ENCODE data around the gene SMIM12.

DNA sequence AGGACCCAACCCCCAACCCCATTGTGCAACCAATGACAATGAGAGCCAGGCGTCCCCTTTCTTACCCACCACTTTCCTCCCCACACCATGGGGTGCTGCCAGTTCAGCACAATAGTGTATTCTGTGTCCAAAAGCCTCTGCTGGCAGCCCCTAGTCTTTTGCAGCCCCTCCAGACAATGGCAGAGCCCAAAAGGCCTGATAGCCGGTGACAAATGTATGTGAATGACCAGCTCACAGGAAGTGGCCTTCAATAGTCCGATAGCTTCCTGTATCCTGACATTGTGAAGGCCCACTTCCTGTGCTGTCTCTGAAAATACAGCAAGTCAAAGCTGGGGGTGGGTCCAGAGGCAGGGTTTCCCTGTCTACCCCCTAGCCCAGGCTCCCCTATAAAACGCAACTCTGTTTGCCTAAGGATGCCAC, 16.6 kb downstream of the SMIM12 start:
- TF ChIP-seq POLR2A (IDR thresholded peaks at IDR 0.05): no peak
- TF ChIP-seq, protein P1, sequence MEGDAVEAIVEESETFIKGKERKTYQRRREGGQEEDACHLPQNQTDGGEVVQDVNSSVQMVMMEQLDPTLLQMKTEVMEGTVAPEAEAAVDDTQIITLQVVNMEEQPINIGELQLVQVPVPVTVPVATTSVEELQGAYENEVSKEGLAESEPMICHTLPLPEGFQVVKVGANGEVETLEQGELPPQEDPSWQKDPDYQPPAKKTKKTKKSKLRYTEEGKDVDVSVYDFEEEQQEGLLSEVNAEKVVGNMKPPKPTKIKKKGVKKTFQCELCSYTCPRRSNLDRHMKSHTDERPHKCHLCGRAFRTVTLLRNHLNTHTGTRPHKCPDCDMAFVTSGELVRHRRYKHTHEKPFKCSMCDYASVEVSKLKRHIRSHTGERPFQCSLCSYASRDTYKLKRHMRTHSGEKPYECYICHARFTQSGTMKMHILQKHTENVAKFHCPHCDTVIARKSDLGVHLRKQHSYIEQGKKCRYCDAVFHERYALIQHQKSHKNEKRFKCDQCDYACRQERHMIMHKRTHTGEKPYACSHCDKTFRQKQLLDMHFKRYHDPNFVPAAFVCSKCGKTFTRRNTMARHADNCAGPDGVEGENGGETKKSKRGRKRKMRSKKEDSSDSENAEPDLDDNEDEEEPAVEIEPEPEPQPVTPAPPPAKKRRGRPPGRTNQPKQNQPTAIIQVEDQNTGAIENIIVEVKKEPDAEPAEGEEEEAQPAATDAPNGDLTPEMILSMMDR (IDR thresholded peaks at IDR 0.05): no peak
- TF ChIP-seq EP300 (IDR thresholded peaks at IDR 0.05): no peak
